NOMO-1 treated with dmso at 0.1 percent for 144 hours (cell line): Measurements from ENCODE around the gene TENM4.

Source experiments
- DNase-seq: peaks from one replicate; lab custom pipeline; 2025; ENCODE audit not compliant: unreplicated experiment; lab: John Stamatoyannopoulos, UW

The TENM4 gene

DNA sequence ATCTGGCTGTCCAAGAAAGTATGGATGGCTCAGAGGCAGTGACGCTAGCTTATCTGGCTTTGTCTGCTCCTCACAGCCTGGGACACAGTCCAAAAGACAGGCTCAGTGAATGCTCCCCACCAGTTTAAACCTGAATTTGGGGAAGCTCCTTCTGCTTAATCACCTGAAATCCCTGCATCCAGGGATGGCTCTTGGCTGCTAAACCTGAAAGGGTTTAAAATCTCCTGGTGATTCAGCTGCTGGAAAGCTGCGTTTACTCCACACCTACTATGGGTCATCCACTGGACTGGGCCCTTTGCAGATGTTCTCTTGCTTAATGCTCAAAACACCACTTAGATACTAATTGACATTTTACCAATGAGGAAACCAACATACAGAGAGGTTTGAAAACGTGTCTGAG, 564.2 kb downstream of the TENM4 start:
- DNase-seq, result no peak

DNA sequence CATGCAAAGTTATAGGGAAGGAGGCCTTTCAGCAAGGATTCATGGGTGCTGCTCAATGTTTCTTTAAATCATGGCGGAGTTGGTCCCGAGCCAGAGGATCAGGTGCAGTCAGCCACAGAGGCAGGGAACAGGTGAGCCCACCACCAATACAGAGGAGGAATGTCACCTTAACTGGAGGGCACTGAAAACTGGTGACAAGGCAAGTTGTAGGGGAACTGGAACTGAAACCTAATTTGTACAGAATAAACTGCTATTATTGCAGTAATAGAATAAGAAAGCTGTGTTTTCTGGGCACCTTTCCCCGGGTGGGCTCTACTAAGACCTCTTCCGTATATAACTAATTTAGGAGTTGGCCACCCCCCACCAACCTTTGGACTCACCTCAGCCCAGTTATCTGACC, 570.2 kb downstream of the TENM4 start:
- no peak for DNase-seq

DNA sequence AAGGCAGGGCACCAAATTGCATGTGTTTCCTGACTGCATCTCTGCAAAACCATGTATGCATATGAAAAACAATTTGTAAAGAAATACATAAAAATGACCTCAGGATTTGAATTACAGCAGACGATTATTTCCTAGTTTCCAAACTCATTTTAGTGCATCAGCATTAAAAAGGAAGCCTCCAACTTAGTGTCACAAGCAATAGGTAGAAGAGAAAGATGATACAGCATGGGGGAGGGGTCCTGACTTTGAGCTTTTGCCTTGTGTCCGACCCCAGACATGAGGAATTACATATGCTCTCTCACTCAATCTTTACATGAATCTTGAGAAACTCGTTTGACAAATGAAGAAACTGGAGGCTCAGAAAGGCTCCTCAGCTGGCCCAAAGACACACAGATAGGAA, 571.5 kb downstream of the TENM4 start:
- no peak for DNase-seq

DNA sequence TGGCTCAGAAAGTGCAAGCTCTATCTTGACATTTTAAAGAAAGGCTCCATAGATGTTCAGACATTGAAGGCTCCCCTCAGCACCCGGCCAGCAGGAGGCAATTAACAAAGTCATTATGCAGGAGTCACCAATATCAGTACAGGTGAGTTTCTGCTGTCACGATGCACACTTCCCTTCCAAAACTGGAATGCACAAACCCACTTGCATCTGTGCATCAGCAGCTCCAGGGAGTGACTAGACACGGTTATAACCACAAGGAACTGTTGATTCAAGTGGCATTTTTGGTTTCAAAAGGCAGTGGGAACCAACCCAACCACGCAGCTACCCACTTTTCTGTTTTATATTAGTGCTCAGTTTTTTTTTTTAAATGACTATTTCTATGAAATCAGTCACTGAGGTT, 572.3 kb downstream of the TENM4 start:
- no peak for DNase-seq

DNA sequence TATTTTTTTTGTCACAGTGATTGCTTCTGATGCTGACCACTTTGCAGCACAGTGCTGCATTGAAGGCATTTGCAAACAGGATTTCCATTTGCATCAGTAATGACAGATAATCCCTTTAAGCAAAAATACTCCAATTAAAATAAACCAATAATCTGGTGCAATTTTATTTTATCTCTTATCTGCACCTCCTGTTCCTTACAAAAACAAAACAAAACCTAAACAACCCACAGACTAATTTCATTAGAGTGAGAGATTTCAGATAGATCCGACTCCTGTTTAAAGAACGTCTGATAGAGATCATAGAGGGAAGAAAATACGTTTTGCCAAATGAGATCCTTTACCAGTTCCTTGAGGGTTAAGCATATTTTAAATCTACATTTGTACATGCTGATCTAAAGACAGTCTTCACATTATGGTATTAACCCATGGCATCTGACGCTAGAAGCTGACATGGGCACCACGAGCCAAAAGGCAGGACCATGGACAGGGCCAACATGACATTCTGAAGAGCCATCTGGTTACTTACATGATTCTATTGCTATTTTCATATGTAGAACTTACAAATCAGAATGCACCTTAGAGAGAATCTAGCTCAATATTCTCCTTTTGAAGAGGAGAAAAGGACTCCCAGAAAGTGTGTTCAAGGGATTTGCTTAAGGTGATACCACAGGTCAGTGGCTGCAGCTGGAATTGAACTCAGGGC, 580.0 kb downstream of the TENM4 start:
- DNase-seq, result no peak

DNA sequence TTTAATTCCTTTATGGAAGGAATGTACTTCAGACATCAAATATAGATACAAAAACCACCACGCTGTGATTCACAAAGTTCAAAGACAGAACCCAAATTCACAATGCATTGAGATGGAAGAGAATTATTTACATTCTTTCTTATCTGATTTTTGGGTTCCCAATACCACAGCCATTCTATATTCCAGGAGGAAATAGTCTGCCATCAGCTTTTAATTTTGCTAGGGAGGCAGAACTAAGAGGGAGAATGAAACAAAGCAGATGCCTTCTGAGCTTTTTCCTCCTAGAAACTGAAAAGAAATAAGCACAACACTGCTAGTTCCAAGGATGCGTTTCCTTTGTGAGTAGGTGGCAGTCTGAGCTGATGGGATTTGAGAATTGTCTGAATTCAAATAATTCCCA, 583.1 kb downstream of the TENM4 start:
- DNase-seq, result no peak

DNA sequence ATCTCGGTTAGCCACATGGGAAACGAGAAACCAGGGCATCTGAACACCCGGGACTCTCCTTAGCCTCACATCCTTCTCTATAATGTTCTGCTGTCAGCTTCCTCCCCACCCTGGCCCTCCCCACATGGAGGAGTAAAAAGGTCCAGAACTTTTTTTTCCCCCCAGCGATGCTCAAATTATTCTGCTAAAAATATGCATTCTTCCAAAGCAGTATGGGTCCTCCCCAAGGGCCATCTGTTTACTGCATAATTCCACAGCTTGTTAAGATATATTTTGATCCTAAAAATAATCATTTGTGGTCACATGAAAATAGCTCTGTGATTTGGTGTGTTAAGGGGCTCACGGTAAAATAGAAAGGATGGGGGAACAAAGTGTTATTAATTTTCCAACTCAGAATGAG, 584.6 kb downstream of the TENM4 start:
- no peak for DNase-seq

DNA sequence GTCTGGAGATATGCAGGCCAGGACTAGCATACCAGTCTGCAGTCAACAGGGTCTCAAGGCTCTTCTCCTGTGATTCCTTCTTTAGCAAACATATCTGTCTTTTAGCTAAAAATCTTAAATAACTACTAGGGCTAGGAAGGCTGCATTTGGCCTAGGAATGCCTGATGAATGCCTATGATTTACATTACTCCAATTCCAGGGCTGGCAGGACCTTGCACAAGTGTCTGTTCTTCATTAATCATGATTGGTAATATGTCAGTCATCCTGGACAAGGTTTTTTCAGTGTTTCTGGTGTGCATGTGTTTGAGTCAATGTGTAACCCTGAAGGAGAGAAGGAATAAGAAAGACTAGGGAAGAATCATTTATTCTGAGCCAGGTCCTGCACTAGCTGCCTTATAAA, 585.7 kb downstream of the TENM4 start:
- DNase-seq, result no peak

DNA sequence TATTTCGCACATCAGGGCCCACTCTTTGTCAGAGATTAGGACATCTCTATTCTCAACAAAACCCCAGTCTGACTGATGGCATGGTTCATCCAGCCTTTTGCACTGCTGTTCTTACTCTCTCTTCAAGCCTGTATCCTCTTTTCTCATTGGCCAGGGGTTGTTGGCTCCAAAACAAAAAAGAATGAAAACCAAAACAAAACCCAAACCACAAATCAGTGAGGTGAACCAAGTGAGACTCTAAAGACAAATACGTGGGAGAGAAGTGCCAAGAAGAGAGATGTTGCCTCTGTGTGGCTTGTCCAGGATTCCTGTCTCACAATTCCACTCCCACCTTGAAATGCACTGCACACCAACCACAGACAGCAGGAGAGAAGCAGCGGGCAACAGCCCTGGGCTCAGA, 587.3 kb downstream of the TENM4 start:
- no peak for DNase-seq

DNA sequence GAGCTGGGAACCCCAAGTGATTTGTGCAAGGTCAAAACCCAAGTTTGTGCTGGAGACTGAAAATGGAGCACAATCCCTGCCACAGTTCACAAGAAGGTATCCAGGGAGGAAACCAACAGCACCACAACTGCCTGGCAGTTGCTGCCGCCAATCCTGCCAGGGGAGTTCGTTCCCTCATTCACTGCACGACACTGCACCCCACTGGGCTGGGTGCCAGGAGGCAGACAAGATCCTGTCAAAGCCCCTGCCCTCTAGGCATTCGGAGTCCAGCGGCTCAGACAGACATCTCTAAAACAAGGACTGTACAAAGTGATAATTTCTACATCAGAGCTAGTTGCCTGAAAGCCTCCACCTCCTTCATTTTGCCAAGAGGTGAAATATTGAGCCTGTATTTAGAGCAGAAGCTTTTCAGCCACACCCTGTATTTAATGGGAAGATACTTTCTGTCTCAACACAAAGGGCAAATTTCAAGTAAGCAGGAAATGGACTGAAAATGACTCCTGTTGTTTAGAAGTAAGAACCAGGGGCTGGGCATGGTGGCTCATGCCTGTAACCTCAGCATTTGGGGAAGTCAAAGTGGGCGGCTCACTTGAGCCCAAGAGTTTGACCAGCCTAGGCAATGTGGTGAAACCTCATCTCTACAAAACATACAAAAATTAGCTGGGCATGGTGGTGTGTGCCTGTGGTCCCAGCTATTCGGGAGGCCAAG, 588.8 kb downstream of the TENM4 start:
- DNase-seq, result peak; percentile 50

DNA sequence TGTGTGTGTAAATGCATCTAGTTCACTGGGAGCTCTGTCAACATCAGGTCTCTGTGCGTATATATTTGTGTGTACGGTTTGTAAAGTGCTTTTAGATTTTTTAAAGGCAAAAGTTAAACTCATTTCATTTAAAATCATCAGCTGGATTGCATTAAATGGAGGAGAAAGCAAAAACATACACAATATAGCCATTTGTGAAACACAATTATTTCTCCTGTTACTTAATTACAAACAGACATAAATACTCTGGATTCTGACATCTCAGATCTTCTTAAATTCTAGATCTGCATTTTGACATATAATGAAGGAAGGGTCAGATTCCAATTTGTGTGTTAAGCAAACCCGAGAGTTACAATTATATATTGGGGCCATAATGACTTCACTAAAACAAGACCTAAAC, 590.8 kb downstream of the TENM4 start:
- DNase-seq, result no peak

DNA sequence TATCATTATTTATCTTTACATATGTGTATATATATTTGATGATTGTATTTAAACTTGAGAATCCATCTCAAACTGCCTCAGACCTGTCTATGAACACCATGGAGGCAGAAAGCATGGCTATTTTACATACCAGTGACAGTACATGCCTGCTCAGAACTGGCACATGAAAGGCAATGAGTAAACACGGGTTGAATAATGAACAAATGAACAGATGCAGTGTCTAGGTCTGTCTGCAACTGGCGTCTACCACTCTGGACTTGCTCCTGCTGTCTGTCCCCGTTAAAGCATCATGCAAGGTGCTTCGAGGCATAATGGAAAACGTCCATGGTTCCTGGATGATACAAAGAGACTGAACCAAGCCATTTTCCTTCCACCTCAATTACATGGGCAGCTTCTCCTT, 594.6 kb downstream of the TENM4 start:
- DNase-seq, result no peak

DNA sequence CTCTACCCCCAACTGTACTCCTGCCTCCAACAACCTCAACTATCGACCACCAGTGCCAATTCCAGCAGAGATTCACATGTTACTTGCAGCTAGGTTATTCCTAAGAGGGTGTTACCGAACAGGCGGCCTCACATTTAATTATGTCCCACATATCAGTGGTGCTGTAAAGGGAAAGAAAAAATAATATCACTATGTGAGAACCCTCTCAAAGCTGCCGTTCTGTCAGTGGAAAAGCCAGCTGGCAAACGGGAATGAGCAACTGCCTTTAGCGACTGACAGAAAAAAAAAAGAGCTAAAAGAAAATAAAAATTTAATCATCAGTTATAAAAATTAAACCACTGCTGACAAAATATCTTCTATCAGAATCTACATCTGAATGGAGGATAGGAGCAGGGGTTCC, 595.3 kb downstream of the TENM4 start:
- no peak for DNase-seq

DNA sequence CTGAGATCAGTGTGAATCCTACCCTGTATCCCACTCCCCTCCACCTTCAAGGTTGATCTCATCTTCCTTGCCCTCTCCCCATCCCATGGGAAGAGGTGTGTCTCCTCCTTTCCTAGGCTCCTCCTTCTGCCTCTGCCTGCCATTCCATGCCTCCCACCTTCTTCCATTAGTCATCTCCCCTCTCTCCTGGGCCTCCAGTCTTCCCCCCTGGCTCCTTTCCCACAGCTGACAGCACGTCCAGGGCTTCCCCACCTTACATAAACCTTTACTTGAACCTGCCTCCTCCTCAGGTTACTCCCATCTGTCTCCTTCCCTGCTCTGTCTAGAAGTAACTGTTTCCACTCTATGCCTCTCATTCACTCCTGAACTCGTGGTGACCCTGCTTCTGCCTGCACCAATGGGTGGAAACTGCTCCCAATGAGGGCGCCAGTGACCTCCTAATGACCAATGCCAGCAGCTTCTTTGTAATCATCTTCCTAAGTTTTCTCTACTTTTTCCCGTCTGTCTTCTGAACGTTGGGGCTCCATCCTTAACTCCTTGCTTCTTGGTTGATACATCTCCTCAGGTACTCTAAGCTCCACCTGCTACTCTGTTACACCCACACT, 599.3 kb downstream of the TENM4 start:
- no peak for DNase-seq

DNA sequence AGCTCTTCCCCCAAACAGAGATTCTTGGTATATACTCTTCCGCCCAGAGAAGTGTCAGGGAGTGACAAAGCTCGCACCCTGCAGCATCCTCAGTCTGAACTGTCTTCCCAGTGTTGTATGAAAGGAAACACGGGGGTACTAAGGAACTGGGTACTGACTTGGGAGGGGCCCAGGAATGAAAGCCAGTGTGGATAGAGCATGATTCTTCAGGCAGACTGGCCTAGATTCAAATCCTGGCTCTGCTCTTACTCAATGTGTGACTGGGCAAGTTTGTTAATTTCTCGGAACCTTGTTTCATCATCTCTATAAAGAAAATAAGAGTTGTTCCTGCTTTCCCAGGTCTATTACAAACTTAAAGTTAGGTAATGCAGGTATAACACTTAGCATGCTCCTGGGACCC, 600.2 kb downstream of the TENM4 start:
- no peak for DNase-seq

DNA sequence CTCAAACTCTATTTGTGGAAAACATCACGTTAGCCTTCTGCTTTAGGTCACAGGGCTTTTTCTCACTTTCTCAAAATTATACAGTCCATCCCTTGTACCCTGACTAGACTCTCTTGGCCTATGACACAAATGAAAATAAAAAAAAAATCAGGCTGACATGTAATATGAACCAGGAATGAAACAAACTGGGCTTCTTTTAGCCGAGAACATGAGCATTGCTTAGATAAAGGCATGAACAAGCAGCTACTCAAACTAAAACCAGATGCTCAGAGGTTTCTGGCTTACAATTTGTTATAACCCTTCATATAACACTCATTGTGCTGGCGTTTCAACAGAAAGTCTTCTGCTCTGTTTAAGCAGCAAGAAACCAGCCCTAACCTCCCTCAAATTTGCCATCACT, 600.6 kb downstream of the TENM4 start:
- no peak for DNase-seq

DNA sequence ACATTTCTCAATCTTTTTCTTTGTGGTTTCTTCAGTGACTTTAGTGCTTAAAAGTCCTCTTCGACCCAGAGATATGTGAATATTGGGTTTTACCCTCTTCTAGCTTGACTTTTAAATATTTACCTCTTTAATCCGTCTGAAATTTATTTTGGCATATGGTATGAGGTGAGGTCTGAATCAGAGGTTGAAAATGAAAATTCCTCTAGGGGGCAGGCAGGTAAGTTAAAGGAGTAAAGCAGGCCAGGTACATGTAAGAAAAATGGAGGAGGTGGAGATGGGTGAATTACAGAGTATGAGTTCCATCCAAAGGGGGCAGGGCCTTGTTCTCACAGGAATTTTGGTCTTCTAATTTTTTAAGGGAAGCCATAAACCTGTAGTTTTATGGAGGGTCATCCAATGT, 602.4 kb downstream of the TENM4 start:
- no peak for DNase-seq

DNA sequence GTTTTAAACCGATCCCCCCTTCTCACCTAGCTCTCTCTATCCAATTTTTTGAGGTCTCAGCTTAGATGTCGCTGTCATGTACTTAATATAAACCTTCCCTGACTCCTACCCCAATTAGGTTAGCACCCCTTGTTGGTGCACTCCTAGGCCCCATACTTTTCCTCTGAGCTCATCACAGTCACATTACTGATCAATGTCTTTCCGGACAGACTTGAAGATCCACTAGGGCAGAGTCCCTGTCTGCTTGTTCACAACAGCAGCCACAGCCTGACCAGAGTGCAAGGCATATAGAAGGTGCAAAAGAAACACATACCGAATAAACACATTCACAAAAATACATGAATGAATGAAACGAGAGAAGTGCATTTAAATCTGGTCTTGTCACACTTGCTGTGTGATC, 605.2 kb downstream of the TENM4 start:
- DNase-seq, result no peak

DNA sequence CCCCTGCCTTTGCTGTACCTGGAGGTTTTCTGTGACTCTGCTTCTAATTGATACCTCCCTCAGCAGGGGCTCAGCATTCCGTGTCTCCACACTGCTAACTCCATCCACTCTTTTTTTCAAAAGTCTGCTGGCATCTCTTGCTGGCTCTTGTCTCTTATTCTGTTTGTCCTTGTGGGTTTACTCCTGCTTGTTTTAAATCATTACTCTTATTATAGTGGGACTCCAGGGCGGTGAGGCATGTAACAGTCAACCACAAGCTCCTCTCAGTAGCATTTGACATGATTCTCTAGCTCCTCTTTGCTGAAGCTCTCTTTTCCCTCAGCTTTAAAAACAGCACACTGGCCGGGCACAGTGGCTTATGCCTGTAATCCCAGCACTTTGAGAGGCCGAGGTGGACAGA, 605.9 kb downstream of the TENM4 start:
- no peak for DNase-seq

DNA sequence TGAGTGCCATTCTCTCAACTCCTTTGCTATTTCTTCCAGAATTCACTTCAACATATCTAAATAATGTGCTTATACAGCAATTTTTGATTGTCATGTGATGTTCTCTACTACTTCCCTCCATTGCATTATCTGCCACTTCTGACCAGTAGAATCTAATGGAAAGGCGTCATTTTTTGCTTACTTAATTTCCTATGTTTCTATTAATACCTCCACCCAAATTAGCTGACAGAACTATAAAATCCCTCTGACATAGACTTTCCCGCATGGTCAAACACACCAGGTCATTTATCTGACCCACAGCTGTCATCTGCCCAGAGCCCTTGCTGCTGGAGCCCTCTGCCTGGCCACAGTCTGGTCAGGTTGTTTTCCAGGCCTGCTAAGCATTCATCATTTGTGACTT, 607.6 kb downstream of the TENM4 start:
- DNase-seq, result no peak

DNA sequence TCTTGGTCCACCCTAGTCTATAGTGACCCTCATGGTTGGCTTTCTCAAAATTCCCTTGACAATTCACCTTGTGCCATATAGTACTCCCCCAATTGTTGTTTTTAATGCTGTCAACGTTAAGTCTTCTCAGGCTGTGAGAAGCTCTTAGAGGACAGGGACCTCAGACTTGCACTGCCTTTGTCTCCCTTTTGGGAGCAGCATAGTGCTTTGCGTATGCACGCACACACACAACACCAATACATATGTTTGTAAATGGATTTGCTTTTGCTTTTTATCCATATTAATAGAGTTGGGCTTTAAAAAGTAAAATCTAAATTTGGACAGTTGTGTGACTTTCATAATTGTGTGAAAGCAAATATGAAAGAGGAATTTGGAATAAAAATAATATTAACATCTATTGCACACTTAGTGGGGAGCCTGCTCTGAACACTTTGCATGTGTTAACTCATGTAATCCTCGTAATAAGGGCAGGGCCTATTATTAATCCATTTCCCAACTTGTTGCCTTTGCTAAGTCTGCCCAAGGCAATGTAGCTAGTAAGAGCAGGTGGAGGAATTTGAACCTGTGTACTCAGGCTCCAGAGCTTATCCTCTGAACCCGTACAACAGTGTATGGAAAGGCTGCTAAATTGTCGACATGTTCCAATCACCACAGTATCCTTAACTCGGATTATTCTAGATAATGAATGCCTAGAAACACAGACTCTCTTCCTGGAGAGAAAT, 608.4 kb downstream of the TENM4 start:
- no peak for DNase-seq

DNA sequence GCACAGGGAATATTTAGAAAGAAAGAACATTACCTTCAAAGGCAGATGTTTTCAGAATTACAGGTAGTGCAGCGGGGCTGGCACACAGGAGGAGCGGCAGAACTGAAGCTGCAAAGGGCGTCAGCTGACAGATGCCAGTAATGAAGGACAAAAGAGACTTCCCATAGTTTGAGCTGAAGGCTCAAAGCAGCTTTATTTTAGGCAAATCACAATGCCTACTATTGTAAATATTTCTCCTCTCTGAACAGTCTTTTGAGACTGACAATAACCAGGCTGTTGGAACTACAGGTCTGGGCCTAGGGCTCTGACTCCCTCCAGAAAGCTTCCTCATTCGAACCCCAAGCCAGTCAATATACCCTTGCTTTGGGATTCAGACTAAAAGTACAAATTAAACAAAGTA, 609.3 kb downstream of the TENM4 start:
- DNase-seq, result no peak
